Ovary (tissue), 9 donors: ENCODE measurements around the gene MTO1. TPM values are rescaled to one million over a fixed set of nuclear protein-coding genes. Genes with fewer than 3 reads are reported as not detected.

Source experiments
- DNase-seq, 5 donors: peaks; one replicate each; pipeline ENCODE4 v3.0.0-alpha.2; 2019 to 2020
- H3K27ac ChIP-seq, 2 donors: fragments of 200-600 bp; one replicate each; pipeline versions ENCODE4 v1.5.1 to v1.8.0; 2019 to 2022
- H3K27me3 ChIP-seq: fragments of 200-600 bp; one replicate; pipeline ENCODE4 v1.8.0; 2022
- H3K36me3 ChIP-seq: fragments of 200-600 bp; sonication (generic); one replicate; pipeline ENCODE4 v1.5.1; 2019
- H3K4me1 ChIP-seq: one replicate; pipeline ENCODE4 v1.8.1; 2013; ENCODE audit warnings: mild to moderate bottlenecking, moderate library complexity; ENCODE audit not compliant: insufficient read depth
- H3K4me3 ChIP-seq: fragments of 200-600 bp; sonication (generic); one replicate; pipeline ENCODE4 v1.5.1; 2017
- H3K9me3 ChIP-seq, 2 donors: fragments of 200-600 bp in 1 of 2; sonication (generic) in 1 of 2; one replicate each; pipeline versions ENCODE4 v1.5.1 to v1.8.1; 2013 to 2019; ENCODE audit warnings: mild to moderate bottlenecking in 1 of 2, moderate library complexity in 1 of 2
- CTCF ChIP-seq, 3 donors: fragments of 450-650 bp in 2 of 3; fragments of 200-600 bp in 1 of 3; IDR thresholded peaks; one replicate each; pipeline versions ENCODE4 v1.5.1 to v1.8.0; 2016 to 2022; ENCODE audit warnings: antibody characterized with exemption in 3 of 3, mild to moderate bottlenecking in 1 of 3
- EP300 ChIP-seq: sonication (generic); formaldehyde crosslinking; IDR thresholded peaks from one replicate; pipeline ENCODE4 v1.6.1; 2017; ENCODE audit warnings: antibody characterized with exemption
- POLR2A ChIP-seq: fragments of 450-650 bp; IDR thresholded peaks from one replicate; pipeline ENCODE4 v1.6.1; 2017; ENCODE audit warnings: antibody characterized with exemption, mild to moderate bottlenecking, moderate library complexity
- WGBS, 3 donors: extraction: QIAGEN DNeasy Blood & Tissue Kit in 1 of 3; methylation state at CpG; one replicate each; pipeline versions ENCODE4 v1.1.5 to v1.1.7; 2013 to 2017; 5-methylcytosine and 5-hydroxymethylcytosine counted together
- intact Hi-C, 4 donors: fragments of 100-400 bp; cut with DNase I; formaldehyde crosslinking; loops; one replicate each; pipeline versions ENCODE4 v1.11.0 to v1.15.1; 2022 to 2023
- polyA plus RNA-seq, 2 donors: library from polyadenylated mRNA; stranded (reverse); fragments of 200-250 nt in 1 of 2; fragments of 350-450 nt in 1 of 2; fragmentation: Illumina TruSeq in 1 of 2; extraction: RNeasy Lipid Tissue Mini Kit (QIAGEN cat#74804) in 1 of 2; gene quantifications; one replicate each; pipeline ENCODE4 v1.2.3, GENCODE V29; 2013 to 2014
- total RNA-seq, 7 donors: library from RNA; depleted of rRNA in 2 of 7; stranded (reverse); fragments of >200 nt in 2 of 7; fragmentation: NEBNext Ultra II Directional in 3 of 7; extraction: Animal tissue kit (Norgen Biotek cat#: 25700) in 3 of 7; gene quantifications; one replicate each; pipeline versions ENCODE4 v1.1.0 to v1.2.4, GENCODE V29; 2016 to 2023
- donor health status: DM: no; HTN: no; CAD: no; lungs with moderate emphysema.
- donor health status: DM: no; HTN: no; CAD: no.
- donor health status: Bipolar disorder and iron deficiency.
- donor health status: DM: yes; HTN: yes; CAD: no.
- donor health status: DM: no; HTN: no; CAD: no.
- donor health status: DM: yes; HTN: yes; CAD: no.

Gene MTO1
- total and polyA plus RNA-seq, 9 donors, result 19.8 to 43.1 (median 31.0) TPM

- intact Hi-C loops, result loop anchor here (1.0 to 5.0 kb wide), 4 partner anchors 62 to 133 kb away; partner anchors contain the start of gene SLC17A5 (in 2 of the 4)
- DNase-seq, result peak; percentile 65 to 83 (median 76)
- peak; percentile 13 for TF ChIP-seq POLR2A
- TF ChIP-seq CTCF (IDR thresholded peaks at IDR 0.05), result no peak
- TF ChIP-seq EP300, result no peak
- Histone ChIP-seq H3K4me3 (peak overlapping the region; percentile 76), H3K27ac (peak overlapping the region; percentile 79 to 99), H3K27me3 (no peaks in the 10 kb centered on the region), H3K4me1 (peaks cover 3% of the 10 kb centered on the region), H3K36me3 (no peaks in the 10 kb centered on the region), H3K9me3 (no peaks in the 10 kb centered on the region)
- 0 to 1% (median 0%) methylated on average over 30 to 56 of the region's 56 CpGs for WGBS, 3 donors
These were observed 58.6 kb downstream of the MTO1 start for GRCh38 chr6:73519926-73520687.

- TF ChIP-seq POLR2A (peak; percentile 99), EP300 (no peak), CTCF (IDR thresholded peaks at IDR 0.05) (peak in 1 of 3 donors; percentile 15)
- WGBS, 3 donors, result 0 to 1% (median 0%) methylated on average over 47 to 53 of the region's 53 CpGs
- Histone ChIP-seq H3K27ac (peak within 1 kb of the TSS; percentile 99), H3K4me1 (peaks cover 3% of the 10 kb centered on the region), H3K27me3 (no peaks in the 10 kb centered on the region), H3K9me3 (no peaks in the 10 kb centered on the region), H3K36me3 (no peaks in the 10 kb centered on the region), H3K4me3 (peak within 1 kb of the TSS; percentile 76)
- intact Hi-C loops, result loop anchor here in 3 of 4 donors (1.0 to 5.0 kb wide), 3 partner anchors 61 to 132 kb away; partner anchors contain the start of gene SLC17A5 (in 2 of the 3)
- DNase-seq, result peak; percentile 99
These were observed 59.3 kb downstream of the MTO1 start, which contains the start of gene EEF1A1 for GRCh38 chr6:73520688-73521350. Gene EEF1A1 (minus strand): TSS chr6:73521032. CDS start chr6:73520026, 1,006 bp downstream.

- peak overlapping the region; percentile 99 for H3K27ac ChIP-seq
- no peaks in the 10 kb centered on the region for H3K9me3 ChIP-seq
- H3K27me3 ChIP-seq, result no peaks in the 10 kb centered on the region
- DNase-seq, result peak; percentile 80 to 88 (median 86)
- peak; percentile 43 for TF ChIP-seq POLR2A
- TF ChIP-seq CTCF (IDR thresholded peaks at IDR 0.05), result no peak
- intact Hi-C loops, result loop anchor here in 3 of 4 donors (2.0 to 5.0 kb wide), 2 partner anchors 61 to 131 kb away; partner anchors contain the start of gene SLC17A5 (in 1 of the 3)
- 1% methylated on average over 35 to 36 of the region's 36 CpGs for WGBS, 3 donors
- H3K36me3 ChIP-seq, result no peaks in the 10 kb centered on the region
- peak overlapping the region; percentile 76 for H3K4me3 ChIP-seq
- peaks cover 1% of the 10 kb centered on the region for H3K4me1 ChIP-seq
These were observed 59.9 kb downstream of the MTO1 start for GRCh38 chr6:73521351-73521985.

GRCh38 chr6:73523434-73524123 lies 62.0 kb downstream of the MTO1 start:
- Histone ChIP-seq H3K4me1 (peaks cover 1% of the 10 kb centered on the region), H3K4me3 (peak overlapping the region; percentile 80), H3K27ac (peak overlapping the region; percentile 88 to 99), H3K27me3 (no peaks in the 10 kb centered on the region), H3K36me3 (no peaks in the 10 kb centered on the region), H3K9me3 (no peaks in the 10 kb centered on the region)
- DNase-seq, result peak; percentile 56 to 73 (median 66)
- TF ChIP-seq EP300, result no peak
- no peak for TF ChIP-seq POLR2A
- no peak for TF ChIP-seq CTCF (IDR thresholded peaks at IDR 0.05)
- 4 to 8% (median 5%) methylated on average over 48 to 50 of the region's 50 CpGs for WGBS, 3 donors
- intact Hi-C loops, result loop anchor here in 3 of 4 donors (2.0 to 5.0 kb wide), 2 partner anchors 57 to 59 kb away; no protein-coding TSS in a partner anchor
